K562 (cell line): Measurements from ENCODE around the gene FOXD2. TPM values are rescaled to one million over a fixed set of nuclear protein-coding genes. Genes with fewer than 3 reads are reported as not detected.
A peak's percentile ranks its signal among the peaks of the same experiment; 100 is the strongest.

Source experiments
- ARID3B ChIP-seq: fragments of 250-450 bp; sonication (Bioruptor Pico); IDR thresholded peaks from 2 replicates; pipeline ENCODE4 v1.4.0; 2020; ENCODE audit warnings: borderline replicate concordance
- CBFA2T2 ChIP-seq: fragments of 450-650 bp; conservative IDR thresholded peaks from 2 replicates; pipeline ENCODE4 v1.6.1; 2017; ENCODE audit warnings: mild to moderate bottlenecking
- CBX2 ChIP-seq: fragments of 200-600 bp; sonication (generic); IDR thresholded peaks from one replicate; pipeline ENCODE4 v1.6.1; 2012; ENCODE audit warnings: mild to moderate bottlenecking, low read length, inconsistent platforms; ENCODE audit not compliant: insufficient read depth, poor library complexity, severe bottlenecking
- CSDE1 ChIP-seq, 2 experiments: fragments of 450-650 bp; IDR thresholded peaks; 2 replicates each; pipeline ENCODE4 v1.6.1; 2016; ENCODE audit warnings: mild to moderate bottlenecking in 1 of 2
- GTF3C2 ChIP-seq: IDR thresholded peaks from 3 replicates; pipeline ENCODE4 v1.6.1; 2011; ENCODE audit warnings: borderline replicate concordance, mild to moderate bottlenecking, moderate library complexity; ENCODE audit not compliant: insufficient read length; ENCODE audit errors: extremely low read depth
- HDAC3 ChIP-seq: fragments of 450-650 bp; IDR thresholded peaks from 2 replicates; pipeline ENCODE4 v1.6.1; 2018; ENCODE audit warnings: borderline replicate concordance, mild to moderate bottlenecking, moderate library complexity; ENCODE audit not compliant: partially characterized antibody
- HDAC6 ChIP-seq: IDR thresholded peaks from 2 replicates; pipeline ENCODE4 v1.6.1; 2012; ENCODE audit warnings: low read depth, mild to moderate bottlenecking, control low read depth, inconsistent platforms, low read length, moderate library complexity
- KDM2B ChIP-seq: fragments of 250-450 bp; sonication (Bioruptor Pico); IDR thresholded peaks from 2 replicates; pipeline ENCODE4 v1.8.0; 2021; ENCODE audit warnings: mild to moderate bottlenecking, moderate library complexity
- LCOR ChIP-seq: sonication (generic); formaldehyde crosslinking; IDR thresholded peaks from 2 replicates; pipeline ENCODE4 v1.8.0; 2022; ENCODE audit warnings: mild to moderate bottlenecking, missing genetic modification reagents
- LEF1 ChIP-seq: fragments of 450-650 bp; IDR thresholded peaks from 2 replicates; pipeline ENCODE4 v1.6.1; 2016; ENCODE audit warnings: mild to moderate bottlenecking
- PREB ChIP-seq: sonication (generic); formaldehyde crosslinking; IDR thresholded peaks from 2 replicates; pipeline ENCODE4 v1.8.1; 2023; ENCODE audit warnings: mild to moderate bottlenecking, missing genetic modification reagents
- RBM15 ChIP-seq: fragments of 200-400 bp; formaldehyde crosslinking; IDR thresholded peaks from 2 replicates; pipeline ENCODE4 v1.6.1; 2018; ENCODE audit warnings: mild to moderate bottlenecking, low read length, moderate library complexity; ENCODE audit not compliant: insufficient read depth
- U2AF2 ChIP-seq: fragments of 200-400 bp; formaldehyde crosslinking; optimal IDR thresholded peaks from 2 replicates; pipeline ENCODE3; 2017; ENCODE audit warnings: low read depth, mild to moderate bottlenecking, low read length
- WHSC1 ChIP-seq: IDR thresholded peaks from one replicate; pipeline ENCODE4 v1.6.1; 2012; ENCODE audit warnings: low read length, control low read depth, inconsistent platforms
- ZNF165 ChIP-seq: fragments of 250-450 bp; sonication (Bioruptor Pico); IDR thresholded peaks from 2 replicates; pipeline ENCODE4 v1.4.0; 2020; ENCODE audit warnings: borderline replicate concordance
- ZNF444 ChIP-seq: fragments of 250-450 bp; sonication (Bioruptor Pico); IDR thresholded peaks from 2 replicates; pipeline ENCODE4 v1.4.0; 2020; ENCODE audit warnings: mild to moderate bottlenecking, moderate library complexity
- ZNF609 ChIP-seq: sonication (generic); formaldehyde crosslinking; IDR thresholded peaks from 2 replicates; pipeline ENCODE4 v1.8.1; 2023; ENCODE audit warnings: missing genetic modification reagents, mild to moderate bottlenecking, borderline replicate concordance
- polyA plus RNA-seq, 8 experiments: library from polyadenylated mRNA; depleted of rRNA in 4 of 8; stranded (reverse) in 5 of 8; unstranded in 3 of 8; fragments of >200 nt; fragmentation: Nextera tagmentation in 2 of 8; fragmentation: Illumina TruSeq in 1 of 8; extraction: Ambion mirVana in 2 of 8; extraction: Trizol in 1 of 8; gene quantifications; 2 replicates each; pipeline versions ENCODE4 v1.2.1 to v1.2.3, GENCODE V29; 2011 to 2014; ENCODE audit warnings: inconsistent platforms in 1 of 8, missing spikeins in 1 of 8
- total RNA-seq, 7 experiments: library from RNA; depleted of rRNA in 6 of 7; stranded (reverse); fragments of >200 nt in 6 of 7; fragmentation: Illumina TruSeq in 2 of 7; extraction: Trizol in 2 of 7; gene quantifications; 2 replicates each; pipeline versions ENCODE4 v1.2.1 to v1.2.3, GENCODE V29; 2011 to 2021; ENCODE audit warnings: low replicate concordance in 1 of 7

FOXD2 gene
- total and polyA plus RNA-seq, 9 of the 15 experiments (the other 6 are each of a cell fraction or from before 2014, with no cell fraction given) = 0.06 to 1.2 (median 0.22) TPM

- TF ChIP-seq CBX2 (no peak), GTF3C2 (no peak), ZNF609 (CRISPR knock-in tag) (no peak), WHSC1 (no peak), LEF1 (no peak), HDAC6 (no peak), ARID3B (CRISPR knock-in tag) (no peak), ZNF165 (CRISPR knock-in tag) (no peak), LCOR (CRISPR knock-in tag) (peak; percentile 35; the same call in 1 of the 2 replicates), RBM15 (no peak), ZNF444 (no peak), U2AF2 (no peak), PREB (CRISPR knock-in tag) (no peak), HDAC3 (no peak), CSDE1 (IDR thresholded peaks at IDR 0.05) (no peak), KDM2B (CRISPR knock-in tag) (peak; percentile 93), CBFA2T2 (no peak)
Measured at GRCh38 chr1:47437447-47438164, at the start of gene FOXD2 (continued).
